NCI-H2196 treated with DMSO at 0.1 percent for 48 hours (cell line): ENCODE data around the gene CCL20.
"Not testable (repeated sequence)": the region's sequence is repeated elsewhere in the genome, so short reads cannot be mapped to it uniquely, and the experiment has no call there.

Source experiments
- DNase-seq: peaks from one replicate; lab custom pipeline; 2025; ENCODE audit not compliant: unreplicated experiment; lab: John Stamatoyannopoulos, UW

Gene CCL20

GRCh38 chr2:227834423-227834822 lies 20.8 kb downstream of the CCL20 start:
- no peak for DNase-seq

DNA sequence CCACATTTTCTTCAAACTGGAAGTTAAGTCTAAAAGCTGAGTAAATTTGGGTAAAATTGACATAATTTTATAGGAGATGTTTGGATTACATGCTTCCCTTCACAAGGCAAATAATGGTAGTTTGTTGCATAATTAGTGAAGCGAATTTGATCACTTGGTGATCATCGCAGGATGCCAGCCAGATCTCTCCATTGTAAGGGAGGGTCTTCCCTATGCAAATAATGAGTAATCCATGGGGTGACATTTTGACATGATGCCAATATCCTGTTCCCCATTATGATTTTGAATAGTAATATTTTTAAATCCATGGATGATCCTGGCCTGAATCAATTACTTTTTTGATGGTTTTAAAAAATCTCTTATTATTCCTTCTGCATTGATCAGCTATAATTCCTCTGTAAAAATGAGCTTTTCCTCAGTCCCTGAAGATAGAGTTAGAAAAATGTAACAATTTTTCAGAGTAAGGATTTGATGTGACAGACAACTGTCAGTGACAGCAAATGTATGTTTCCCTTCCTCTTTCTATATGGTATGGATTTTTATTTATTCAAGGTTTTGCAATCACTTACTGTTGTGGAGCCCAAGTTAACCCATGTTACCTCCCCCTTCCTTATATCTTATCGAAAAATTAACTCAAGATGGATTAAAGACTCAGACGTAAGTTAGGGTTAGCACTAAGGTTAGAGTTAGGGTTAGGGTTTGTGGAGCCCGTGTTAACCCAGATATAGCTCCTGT lies 21.4 kb downstream of the CCL20 start:
- DNase-seq = no peak

DNA sequence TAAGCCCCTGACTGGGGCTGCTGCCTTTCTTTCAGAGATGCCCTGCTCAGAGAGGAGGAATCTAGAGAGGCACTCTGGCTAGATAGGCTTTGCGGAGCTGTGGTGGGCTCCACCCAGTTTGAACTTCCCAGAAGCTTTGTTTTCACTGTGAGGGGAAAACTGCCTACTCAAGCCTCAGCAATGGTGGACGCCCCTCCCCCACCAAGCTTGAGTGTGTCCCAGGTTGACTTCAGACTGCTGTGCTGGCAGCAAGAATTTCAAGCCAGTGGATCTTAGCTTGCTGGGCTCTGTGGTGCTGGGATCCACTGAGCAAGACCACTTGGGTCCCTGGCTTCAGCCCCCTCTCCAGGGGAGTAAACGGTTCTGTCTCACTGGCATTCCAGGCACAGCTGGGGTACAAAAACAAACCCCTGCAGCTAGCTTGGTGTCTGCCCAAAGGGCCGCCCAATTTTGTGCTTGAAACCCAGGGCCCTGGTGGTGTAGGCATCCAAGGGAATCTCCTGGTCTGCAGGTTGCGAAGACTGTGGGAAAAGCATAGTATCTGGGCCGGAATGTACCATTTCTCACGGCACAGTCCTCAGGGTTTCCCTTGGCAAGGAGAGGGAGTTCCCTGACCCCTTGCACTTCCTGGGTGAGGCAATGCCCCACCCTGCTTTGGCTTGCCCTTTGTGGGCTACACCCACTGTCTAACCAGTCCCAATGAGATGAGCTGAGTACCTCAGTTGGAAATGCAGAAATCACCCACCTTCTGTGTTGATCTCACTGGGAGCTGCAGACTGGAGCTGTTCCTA lies 25.9 kb downstream of the CCL20 start:
- not testable (repeated sequence) for DNase-seq

DNA sequence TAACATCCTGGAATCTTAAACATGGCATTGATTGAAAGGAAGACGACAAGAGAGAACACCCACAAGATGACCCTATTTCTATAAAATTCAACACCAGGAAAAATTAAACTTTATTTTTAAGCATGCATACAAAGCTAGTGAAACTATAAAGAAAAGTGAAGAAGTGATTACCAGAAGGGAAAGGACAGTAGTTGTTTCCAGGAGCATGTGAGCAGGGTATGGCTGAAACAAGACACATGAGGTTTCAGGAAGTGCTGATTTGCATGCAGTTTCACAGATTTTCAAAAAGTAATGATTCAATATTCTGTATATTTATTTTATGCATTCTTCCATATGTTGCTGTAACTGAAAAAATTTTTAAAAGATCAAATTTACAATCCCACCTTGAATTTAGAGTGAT lies 33.2 kb downstream of the CCL20 start:
- no peak for DNase-seq

GRCh38 chr2:227848146-227848545 lies 34.5 kb downstream of the CCL20 start:
- DNase-seq = no peak

DNA sequence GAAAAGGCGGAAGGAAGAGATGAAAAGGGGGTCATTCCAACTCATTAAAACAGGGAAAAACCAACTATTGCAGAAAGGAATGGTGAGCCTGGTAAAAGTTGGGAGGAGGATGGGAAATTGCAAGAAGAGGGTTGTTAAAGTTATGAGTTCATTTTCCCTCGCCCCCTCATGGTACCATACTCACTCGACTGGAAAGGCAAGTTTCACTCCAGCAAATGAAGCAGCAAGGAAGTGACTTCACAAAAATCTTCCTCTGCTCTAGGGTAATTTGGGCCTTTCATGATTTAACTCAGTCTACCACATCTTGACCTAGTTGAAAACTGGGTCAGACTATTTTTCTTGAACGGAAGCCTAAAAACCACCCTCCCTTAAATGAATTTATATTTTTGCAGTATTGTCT lies 34.9 kb downstream of the CCL20 start:
- no peak for DNase-seq

DNA sequence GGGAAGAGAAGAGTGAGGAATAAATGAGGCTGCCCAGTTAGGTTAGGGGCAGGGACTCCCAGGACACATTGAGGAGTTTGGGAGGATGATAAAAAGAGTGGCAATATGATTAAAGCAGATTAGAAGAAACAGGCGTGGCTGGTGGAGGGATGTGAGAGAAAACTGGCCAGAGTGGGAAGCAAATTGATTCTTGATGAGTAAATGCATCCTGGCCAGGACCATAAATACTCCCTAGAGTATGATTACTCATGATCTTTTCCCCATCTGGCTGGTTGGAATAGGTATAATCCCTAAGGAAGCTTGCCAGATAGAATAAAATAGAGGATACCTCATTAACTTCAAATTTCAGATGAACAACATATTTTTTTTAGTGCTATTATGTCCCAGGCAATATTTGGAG lies 36.3 kb downstream of the CCL20 start:
- DNase-seq = no peak

DNA sequence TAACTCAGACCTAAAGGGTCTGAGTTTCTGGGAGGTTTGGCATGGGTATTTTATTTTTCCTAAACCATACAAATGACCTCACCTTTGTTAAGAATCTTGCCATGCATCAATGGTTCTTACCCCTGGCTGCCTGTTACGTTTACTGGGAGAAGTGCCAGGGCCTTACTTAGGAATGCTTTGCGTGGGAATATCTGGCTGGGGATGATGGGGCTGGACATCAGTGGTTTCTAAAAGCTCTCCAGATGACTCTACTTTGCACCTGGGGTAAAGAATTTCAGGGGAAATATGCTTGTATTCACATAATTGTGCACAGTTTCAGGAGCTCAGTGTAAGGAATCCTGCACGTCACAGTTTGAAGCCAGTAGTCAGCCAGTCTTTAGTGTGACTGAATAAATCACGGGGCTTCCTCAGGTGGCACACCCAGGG lies 39.6 kb downstream of the CCL20 start:
- no peak for DNase-seq

DNA sequence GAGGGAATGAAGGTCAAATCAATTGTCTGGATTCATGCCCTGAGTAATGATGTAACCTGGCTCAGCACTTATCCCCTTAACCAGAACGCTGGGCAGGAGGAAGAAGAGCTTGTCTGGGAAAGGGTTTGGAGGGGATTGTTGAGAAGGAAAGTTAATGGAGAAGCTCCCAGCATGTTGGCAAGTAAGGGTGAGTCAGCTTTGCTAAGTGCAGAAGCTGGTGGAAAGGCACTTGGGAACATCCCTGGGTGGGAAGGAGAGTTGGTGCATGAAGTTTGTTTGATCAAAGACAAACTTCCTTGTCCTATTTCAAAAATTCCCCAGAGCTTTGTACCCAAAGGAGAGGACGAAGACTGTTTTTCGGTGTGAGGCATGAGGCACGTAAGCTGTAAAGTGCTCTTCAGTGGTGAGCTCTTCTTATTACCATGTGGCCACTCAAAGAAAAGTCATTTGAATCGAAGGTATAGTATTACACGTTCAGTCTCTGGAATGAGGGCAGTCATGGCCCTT lies 40.2 kb downstream of the CCL20 start:
- DNase-seq = no peak

GRCh38 chr2:227855440-227855839 lies 41.8 kb downstream of the CCL20 start:
- DNase-seq = no peak

GRCh38 chr2:227856697-227857096 lies 43.1 kb downstream of the CCL20 start:
- DNase-seq = no peak

- no peak for DNase-seq
Observed at GRCh38 chr2:227860221-227860641, 46.6 kb downstream of the CCL20 start.

DNA sequence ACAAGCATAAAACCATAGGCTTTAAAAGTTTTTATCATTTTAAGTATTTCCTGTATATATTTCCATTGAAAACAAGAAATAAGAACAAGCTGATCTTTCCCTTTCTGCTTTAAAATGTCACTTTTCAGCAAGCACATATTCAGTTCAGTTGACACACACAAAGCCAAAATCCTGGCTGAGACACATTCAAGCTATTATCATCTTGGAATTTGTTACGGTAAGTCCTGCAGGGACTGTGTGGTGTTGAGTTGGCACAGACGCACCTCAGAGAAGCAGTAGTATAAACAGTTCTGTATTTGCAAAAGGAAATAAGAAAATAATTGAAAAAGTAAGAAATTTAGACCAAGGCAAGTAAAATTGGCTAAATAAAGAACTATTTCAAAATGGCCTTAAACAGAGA lies 47.4 kb downstream of the CCL20 start:
- DNase-seq = no peak

GRCh38 chr2:227862227-227862740 lies 48.6 kb downstream of the CCL20 start:
- DNase-seq = no peak

GRCh38 chr2:227862741-227863588 lies 49.3 kb downstream of the CCL20 start:
- DNase-seq = no peak

- no peak for DNase-seq
Observed at GRCh38 chr2:227864161-227864756, 50.6 kb downstream of the CCL20 start.

- DNase-seq = no peak
Observed at GRCh38 chr2:227865291-227865690, 51.6 kb downstream of the CCL20 start.
